Endothelial cell of umbilical vein (primary cell): ENCODE results near the gene GLP1R. TPM values are rescaled to one million over a fixed set of nuclear protein-coding genes. Genes with fewer than 3 reads are reported as not detected.

Experiments used
- BruUV-seq: library from RNA; stranded (reverse); fragments of 400-500 nt; replicated peaks from 2 replicates; lab custom pipeline; 2021; lab: Mats Ljungman, UMichigan
- CTCF ChIA-PET: fragments of 300-600, 350-600 bp; sonication (Branson Sonifier 250); formaldehyde crosslinking; loops from one replicate; lab custom pipeline; 2021; ENCODE audit warnings: antibody characterized with exemption, inconsistent platforms; lab: Charles Lee
- POLR2A ChIA-PET: fragments of 300-600, 350-600 bp; sonication (Branson Sonifier 250); formaldehyde crosslinking; loops from one replicate; lab custom pipeline; 2021; ENCODE audit warnings: antibody characterized with exemption, inconsistent platforms; lab: Charles Lee
- DNase-seq: peaks from one replicate; pipeline ENCODE4 v3.0.0-alpha.2; 2011; ENCODE audit warnings: low read depth, low spot score
- FAIRE-seq: peaks from 2 replicates; lab custom pipeline; 2011; peaks lifted over from hg19 to GRCh38; lab: Jason Lieb, UNC
- H2AFZ ChIP-seq: 2 replicates; pipeline ENCODE4 v1.6.0; 2012; ENCODE audit warnings: low read depth, low read length, control low read depth, inconsistent platforms
- H3K27ac ChIP-seq: 2 replicates; pipeline ENCODE4 v1.5.1; 2011; ENCODE audit warnings: low read depth, mild to moderate bottlenecking, control low read depth, low read length, moderate library complexity; ENCODE audit not compliant: insufficient read depth
- H3K27me3 ChIP-seq, 2 experiments: 2 replicates each; pipeline versions ENCODE4 v1.6.0 to v1.6.1; 2011; ENCODE audit warnings: low read length in 2 of 2, mixed read lengths in 1 of 2; ENCODE audit not compliant: control insufficient read depth in 2 of 2, insufficient read depth in 2 of 2
- H3K36me3 ChIP-seq, 2 experiments: 2 replicates in 1 of 2; 3 replicates in 1 of 2; pipeline ENCODE4 v1.5.1; 2011; ENCODE audit warnings: low read length in 2 of 2, mild to moderate bottlenecking in 1 of 2, moderate library complexity in 1 of 2; ENCODE audit not compliant: control insufficient read depth in 2 of 2, insufficient read depth in 2 of 2; ENCODE audit errors: extremely low read depth in 1 of 2
- H3K4me1 ChIP-seq: 3 replicates; pipeline ENCODE4 v1.5.1; 2011; ENCODE audit warnings: mild to moderate bottlenecking, low read length; ENCODE audit not compliant: control insufficient read depth, insufficient read depth; ENCODE audit errors: extremely low read depth
- H3K4me2 ChIP-seq: 2 replicates; pipeline ENCODE4 v1.6.1; 2011; ENCODE audit warnings: low read length, control low read depth, mixed read lengths; ENCODE audit not compliant: insufficient read depth
- H3K4me3 ChIP-seq, 3 experiments: fragments of 200-600 bp in 1 of 3; sonication (generic), shearing (Covaris generic) in 1 of 3; replicated peaks in 1 of 3; 2 replicates each; pipeline ENCODE4 v1.5.1; 2011 to 2016; ENCODE audit warnings: control low read depth in 3 of 3, low read length in 3 of 3, mild to moderate bottlenecking in 2 of 3, inconsistent platforms in 1 of 3, low read depth in 1 of 3, moderate library complexity in 1 of 3; ENCODE audit not compliant: insufficient read depth in 1 of 3
- H3K79me2 ChIP-seq: 2 replicates; pipeline ENCODE4 v1.6.0; 2012; ENCODE audit warnings: low read length, inconsistent platforms; ENCODE audit not compliant: control insufficient read depth, insufficient read depth
- H3K9ac ChIP-seq: replicated peaks from 2 replicates; pipeline ENCODE3; 2011; ENCODE audit warnings: low read length, control low read depth; ENCODE audit not compliant: insufficient read depth; ENCODE audit errors: extremely low read depth
- H3K9me1 ChIP-seq: replicated peaks from 3 replicates; pipeline ENCODE4 v1.6.0; 2011; ENCODE audit warnings: mild to moderate bottlenecking, low read length; ENCODE audit not compliant: control insufficient read depth, insufficient read depth; ENCODE audit errors: extremely low read depth
- H3K9me3 ChIP-seq: replicated peaks from 2 replicates; pipeline ENCODE4 v1.5.1; 2012; ENCODE audit warnings: low read length, inconsistent platforms; ENCODE audit not compliant: control insufficient read depth, insufficient read depth
- H4K20me1 ChIP-seq: replicated peaks from 2 replicates; pipeline ENCODE3; 2011; ENCODE audit warnings: mild to moderate bottlenecking, low read length; ENCODE audit not compliant: control insufficient read depth, insufficient read depth; ENCODE audit errors: extremely low read depth
- CTCF ChIP-seq, 2 donors: IDR thresholded peaks; 1 replicate in 1 of 2; 2 replicates in 1 of 2; pipeline ENCODE4 v1.5.1; 2011; ENCODE audit warnings: low read length in 2 of 2, mild to moderate bottlenecking in 2 of 2, moderate library complexity in 2 of 2, control low read depth in 1 of 2, inconsistent platforms in 1 of 2, low read depth in 1 of 2; ENCODE audit not compliant: insufficient read depth in 1 of 2; ENCODE audit errors: extremely low read depth in 1 of 2
- EZH2 ChIP-seq: IDR thresholded peaks from 2 replicates; pipeline ENCODE4 v1.6.1; 2012; ENCODE audit warnings: borderline replicate concordance, low read depth, mild to moderate bottlenecking, moderate library complexity, low read length, inconsistent platforms; ENCODE audit not compliant: severe bottlenecking
- FOS ChIP-seq: IDR thresholded peaks from 2 replicates; pipeline ENCODE4 v1.6.1; 2011; ENCODE audit warnings: mild to moderate bottlenecking, low read length, moderate library complexity, borderline replicate concordance; ENCODE audit not compliant: insufficient read depth
- GATA2 ChIP-seq: IDR thresholded peaks from 2 replicates; pipeline ENCODE4 v1.7.0; 2011; ENCODE audit warnings: low read depth, mild to moderate bottlenecking, moderate library complexity, mixed read lengths, low read length; ENCODE audit not compliant: insufficient read length, insufficient read depth
- JUN ChIP-seq: IDR thresholded peaks from 2 replicates; pipeline ENCODE4 v1.6.1; 2011; ENCODE audit warnings: borderline replicate concordance, low read depth; ENCODE audit not compliant: insufficient read length, insufficient read depth
- MYC ChIP-seq: IDR thresholded peaks from one replicate; pipeline ENCODE4 v1.6.1; 2011; ENCODE audit warnings: mild to moderate bottlenecking, low read depth, low read length
- POLR2A ChIP-seq: IDR thresholded peaks from 2 replicates; pipeline ENCODE4 v1.6.1; 2012; ENCODE audit warnings: low read depth, mild to moderate bottlenecking, control low read depth, low read length
- POLR2AphosphoS5 ChIP-seq: IDR thresholded peaks from 2 replicates; pipeline ENCODE4 v1.6.1; 2012; ENCODE audit warnings: low read depth, mild to moderate bottlenecking, control low read depth, low read length, moderate library complexity; ENCODE audit not compliant: insufficient read depth
- dilution Hi-C: fragments of 300-500 bp; cut with MboI; formaldehyde crosslinking; loops from one replicate; pipeline ENCODE4 v1.15.0; 2019; ENCODE audit warnings: low sequenced_read_pairs; ENCODE audit not compliant: extremely low pct_ligation_motif_present
- intact Hi-C: fragments of 100-400 bp; cut with micrococcal nuclease; formaldehyde crosslinking; loops from one replicate; pipeline ENCODE4 v1.10.0; 2022
- polyA plus RNA-seq, 4 experiments: library from polyadenylated mRNA; depleted of rRNA in 3 of 4; stranded (reverse) in 3 of 4; unstranded in 1 of 4; fragments of >200 nt; gene quantifications; 2 replicates each; pipeline versions ENCODE4 v1.2.1 to v1.2.3, GENCODE V29; 2011 to 2012; ENCODE audit warnings: missing spikeins in 1 of 4
- total RNA-seq: library from RNA; stranded (reverse); gene quantifications from 2 replicates; pipeline ENCODE4 v1.2.3, GENCODE V29; 2021
- TF ChIP-seq, protein P1 (sequence below): IDR thresholded peaks from 2 replicates; pipeline ENCODE4 v1.6.1; 2011; ENCODE audit not compliant: insufficient read depth, insufficient read length

Gene GLP1R
- total and polyA plus RNA-seq, 2 donors (not counting 3 experiments of a cell fraction or from before 2014, with no cell fraction given): not detected

- dilution Hi-C loops (no loop called here), intact Hi-C loops (no loop called here)
- no TSS peak for BruUV-seq
- Histone ChIP-seq H3K79me2 (no peaks in the 10 kb centered on the region), H3K27ac (no peak overlapping the region), H2AFZ (no peak overlapping the region), H3K9ac (no peak overlapping the region), H3K36me3 (no peaks in the 10 kb centered on the region), H3K4me2 (no peak overlapping the region), H3K9me1 (no peaks in the 10 kb centered on the region), H3K4me1 (no peaks in the 10 kb centered on the region), H3K9me3 (no peaks in the 10 kb centered on the region), H4K20me1 (no peaks in the 10 kb centered on the region), H3K27me3 (peaks cover 10 to 20% of the 10 kb centered on the region in 2 experiments), H3K4me3 (no peak overlapping the region)
- no peak for DNase-seq
- CTCF ChIA-PET: interaction anchor here (1.3 kb wide), 1 partner anchor 11 kb away, joined by 5 read pairs; no protein-coding TSS in a partner anchor
- POLR2A ChIA-PET: no interaction called here
- FAIRE-seq: no peak
- TF ChIP-seq EZH2 (no peak), CTCF (IDR thresholded peaks at IDR 0.05; ENCODE audit: extremely low read depth in 1 of 2, insufficient read depth in 1 of 2, low read depth in 1 of 2, low read length in 2 of 2) (no peak), GATA2 (no peak), MYC (no peak), POLR2AphosphoS5 (no peak), POLR2A (no peak), FOS (no peak), JUN (no peak)
- TF ChIP-seq, protein P1, sequence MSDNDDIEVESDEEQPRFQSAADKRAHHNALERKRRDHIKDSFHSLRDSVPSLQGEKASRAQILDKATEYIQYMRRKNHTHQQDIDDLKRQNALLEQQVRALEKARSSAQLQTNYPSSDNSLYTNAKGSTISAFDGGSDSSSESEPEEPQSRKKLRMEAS: no peak
These were observed 41.0 kb upstream of the GLP1R start for GRCh38 chr6:39007575-39007974.
